Transverse colon (tissue), 4 donors: Measurements from ENCODE around the gene TTBK1. TPM values are rescaled to one million over a fixed set of nuclear protein-coding genes. Genes with fewer than 3 reads are reported as not detected.

Source experiments
- DNase-seq: peaks from one replicate; pipeline ENCODE4 v3.0.0-alpha.2; 2019
- H3K27ac ChIP-seq, 4 donors: fragments of 200-600 bp; sonication (generic); 2 replicates each; pipeline ENCODE4 v1.5.1; 2016 to 2018; ENCODE audit warnings: inconsistent platforms in 4 of 4
- H3K27me3 ChIP-seq: fragments of 200-600 bp; sonication (generic); 2 replicates; pipeline ENCODE4 v1.5.1; 2017; ENCODE audit warnings: inconsistent platforms
- H3K36me3 ChIP-seq, 4 donors: fragments of 200-600 bp; sonication (generic); 2 replicates each; pipeline ENCODE4 v1.5.1; 2017 to 2019; ENCODE audit warnings: inconsistent platforms in 4 of 4
- H3K4me1 ChIP-seq, 4 donors: fragments of 200-600 bp; sonication (generic); 2 replicates each; pipeline ENCODE4 v1.5.1; 2017 to 2020; ENCODE audit warnings: inconsistent platforms in 4 of 4
- H3K4me3 ChIP-seq, 4 donors: fragments of 200-600 bp; sonication (generic); 1 replicate in 1 of 4; 2 replicates in 3 of 4; pipeline versions ENCODE4 v1.5.1 to v1.6.1; 2017 to 2019; ENCODE audit warnings: inconsistent platforms in 4 of 4
- H3K9me3 ChIP-seq, 2 donors: fragments of 200-600 bp; sonication (generic); 2 replicates each; pipeline ENCODE4 v1.5.1; 2017 to 2019; ENCODE audit warnings: inconsistent platforms in 2 of 2
- CTCF ChIP-seq, 5 experiments: fragments of 200-600 bp in 3 of 5; fragments of 450-650 bp in 2 of 5; sonication (generic) in 3 of 5; IDR thresholded peaks; 1 replicate in 2 of 5; 2 replicates in 3 of 5; pipeline ENCODE4 v1.5.1; 2016 to 2017; ENCODE audit warnings: antibody characterized with exemption in 5 of 5, inconsistent platforms in 3 of 5, mild to moderate bottlenecking in 2 of 5, moderate library complexity in 1 of 5
- EP300 ChIP-seq: sonication (generic); formaldehyde crosslinking; IDR thresholded peaks from one replicate; pipeline ENCODE4 v1.6.1; 2017; ENCODE audit warnings: antibody characterized with exemption, low read depth
- POLR2A ChIP-seq: fragments of 450-650 bp; IDR thresholded peaks from one replicate; pipeline ENCODE4 v1.6.1; 2016; ENCODE audit warnings: antibody characterized with exemption, mild to moderate bottlenecking, moderate library complexity
- POLR2AphosphoS5 ChIP-seq, 3 donors: sonication (generic); formaldehyde crosslinking; IDR thresholded peaks; one replicate each; pipeline ENCODE4 v1.6.1; 2016; ENCODE audit warnings: antibody characterized with exemption in 3 of 3
- WGBS, 2 donors: methylation state at CpG; one replicate each; pipeline ENCODE4 v1.1.5; 2018; ENCODE audit warnings: low coverage in 1 of 2; 5-methylcytosine and 5-hydroxymethylcytosine counted together
- in situ Hi-C, 4 donors: fragments of 200-750 bp; cut with MboI; loops; one replicate each; pipeline versions ENCODE4 v1.15.0 to v1.15.1; 2017; ENCODE audit warnings: low sequenced_read_pairs in 3 of 4, low pct_ligation_motif_present in 1 of 4, low pct_unique_long_range_greater_than_20kb in 1 of 4
- intact Hi-C: fragments of 100-400 bp; cut with DNase I; formaldehyde crosslinking; loops from one replicate; pipeline ENCODE4 v1.15.1; 2023; ENCODE audit warnings: low total_unique reads
- total RNA-seq, 4 donors: library from RNA; depleted of rRNA; stranded (reverse); fragments of >200 nt; gene quantifications; one replicate each; pipeline ENCODE4 v1.1.0, GENCODE V29; 2016

TTBK1 gene
- total RNA-seq, 4 donors from 2014 or later, result 0.20 to 1.1 (median 0.36) TPM

- H3K27me3 ChIP-seq, result no peaks in the 10 kb centered on the region
- in situ Hi-C loops (loop anchor here in 1 of 4 donors (10.0 kb wide), 1 partner anchor 66 kb away; no protein-coding TSS in a partner anchor), intact Hi-C loops (no loop called here)
- no peaks in the 10 kb centered on the region for H3K9me3 ChIP-seq
- H3K4me3 ChIP-seq, result no peak overlapping the region
- DNase-seq, result no peak
- no peak for TF ChIP-seq POLR2AphosphoS5 (IDR thresholded peaks at IDR 0.05)
- TF ChIP-seq POLR2A, result no peak
- TF ChIP-seq EP300, result no peak
- TF ChIP-seq CTCF (IDR thresholded peaks at IDR 0.05), result no peak
- no peaks in the 10 kb centered on the region for H3K36me3 ChIP-seq
- H3K27ac ChIP-seq, result peak overlapping the region; percentile 3 to 88 (median 54)
- 65% methylated on average over 3 of the region's 3 CpGs; no CpG with 5 or more reads in 1 of the 2 donors for WGBS, 2 donors
- H3K4me1 ChIP-seq, result peaks cover 29 to 45% (median 40%) of the 10 kb centered on the region in 4 donors
Measured at GRCh38 chr6:43268355-43268700, 25.0 kb downstream of the TTBK1 start.

- TF ChIP-seq POLR2A (no peak), CTCF (IDR thresholded peaks at IDR 0.05) (no peak), EP300 (no peak), POLR2AphosphoS5 (IDR thresholded peaks at IDR 0.05) (no peak)
- Histone ChIP-seq H3K27me3 (no peaks in the 10 kb centered on the region), H3K4me3 (peak overlapping the region in 1 of 4 donors; percentile 51), H3K4me1 (peaks cover 29 to 45% (median 40%) of the 10 kb centered on the region in 4 donors), H3K27ac (peak overlapping the region; percentile 79 to 88 (median 83)), H3K9me3 (no peaks in the 10 kb centered on the region), H3K36me3 (no peaks in the 10 kb centered on the region)
- no peak for DNase-seq
- 70% methylated on average over 10 of the region's 10 CpGs; no CpG with 5 or more reads in 1 of the 2 donors for WGBS, 2 donors
- in situ Hi-C loops (loop anchor here in 1 of 4 donors (10.0 kb wide), 1 partner anchor 66 kb away; no protein-coding TSS in a partner anchor), intact Hi-C loops (no loop called here)
Measured at GRCh38 chr6:43268782-43269272, 25.5 kb downstream of the TTBK1 start.

- peaks cover 29 to 51% (median 43%) of the 10 kb centered on the region in 4 donors for H3K4me1 ChIP-seq
- WGBS, 2 donors, result 5% methylated on average over 38 of the region's 44 CpGs; no CpG with 5 or more reads in 1 of the 2 donors
- no peaks in the 10 kb centered on the region for H3K9me3 ChIP-seq
- H3K36me3 ChIP-seq, result no peaks in the 10 kb centered on the region
- in situ Hi-C loops (loop anchor here in 1 of 4 donors (10.0 kb wide), 1 partner anchor 65 kb away; no protein-coding TSS in a partner anchor), intact Hi-C loops (no loop called here)
- H3K27me3 ChIP-seq, result no peaks in the 10 kb centered on the region
- H3K27ac ChIP-seq, result peak overlapping the region; percentile 79 to 88 (median 83)
- peak overlapping the region in 3 of 4 donors; percentile 19 to 51 (median 28) for H3K4me3 ChIP-seq
- peak; percentile 79 for DNase-seq
- peak in 2 of 3 donors; percentile 36 to 48 for TF ChIP-seq POLR2AphosphoS5 (IDR thresholded peaks at IDR 0.05)
- peak; percentile 43 for TF ChIP-seq POLR2A
- no peak for TF ChIP-seq CTCF (IDR thresholded peaks at IDR 0.05)
- TF ChIP-seq EP300, result no peak
Measured at GRCh38 chr6:43269273-43270007, 26.2 kb downstream of the TTBK1 start.

GRCh38 chr6:43271103-43271815 is 28.0 kb downstream of the TTBK1 start:
- Histone ChIP-seq H3K9me3 (no peaks in the 10 kb centered on the region), H3K4me3 (no peak overlapping the region), H3K27me3 (peaks cover 17% of the 10 kb centered on the region), H3K27ac (peak overlapping the region; percentile 79 to 88 (median 83)), H3K36me3 (no peaks in the 10 kb centered on the region), H3K4me1 (peaks cover 43 to 69% (median 60%) of the 10 kb centered on the region in 4 donors)
- in situ Hi-C loops, result no loop called here
- WGBS, 2 donors, result 73% methylated on average over 8 of the region's 8 CpGs; no CpG with 5 or more reads in 1 of the 2 donors
- DNase-seq, result no peak
- intact Hi-C loops, result no loop called here
- TF ChIP-seq EP300, result no peak
- no peak for TF ChIP-seq POLR2A
- TF ChIP-seq CTCF (IDR thresholded peaks at IDR 0.05), result no peak
- no peak for TF ChIP-seq POLR2AphosphoS5 (IDR thresholded peaks at IDR 0.05)
